ENCODE data around the gene TMEM8B.

TMEM8B gene

GRCh38 chr9:35789541-35789940 is 39.5 kb upstream of the TMEM8B start:
- TF ChIP-seq REST (IDR thresholded peaks at IDR 0.05; ENCODE audit: insufficient replicate concordance, low read depth) (no peak), POLR2AphosphoS5 (IDR thresholded peaks at IDR 0.05; ENCODE audit: low read depth) (no peak), SPI1 (IDR thresholded peaks at IDR 0.05; ENCODE audit: borderline replicate concordance, low read depth) (no peak), GABPA (IDR thresholded peaks at IDR 0.05; ENCODE audit: low read depth) (no peak)
- TF ChIP-seq, protein P1, sequence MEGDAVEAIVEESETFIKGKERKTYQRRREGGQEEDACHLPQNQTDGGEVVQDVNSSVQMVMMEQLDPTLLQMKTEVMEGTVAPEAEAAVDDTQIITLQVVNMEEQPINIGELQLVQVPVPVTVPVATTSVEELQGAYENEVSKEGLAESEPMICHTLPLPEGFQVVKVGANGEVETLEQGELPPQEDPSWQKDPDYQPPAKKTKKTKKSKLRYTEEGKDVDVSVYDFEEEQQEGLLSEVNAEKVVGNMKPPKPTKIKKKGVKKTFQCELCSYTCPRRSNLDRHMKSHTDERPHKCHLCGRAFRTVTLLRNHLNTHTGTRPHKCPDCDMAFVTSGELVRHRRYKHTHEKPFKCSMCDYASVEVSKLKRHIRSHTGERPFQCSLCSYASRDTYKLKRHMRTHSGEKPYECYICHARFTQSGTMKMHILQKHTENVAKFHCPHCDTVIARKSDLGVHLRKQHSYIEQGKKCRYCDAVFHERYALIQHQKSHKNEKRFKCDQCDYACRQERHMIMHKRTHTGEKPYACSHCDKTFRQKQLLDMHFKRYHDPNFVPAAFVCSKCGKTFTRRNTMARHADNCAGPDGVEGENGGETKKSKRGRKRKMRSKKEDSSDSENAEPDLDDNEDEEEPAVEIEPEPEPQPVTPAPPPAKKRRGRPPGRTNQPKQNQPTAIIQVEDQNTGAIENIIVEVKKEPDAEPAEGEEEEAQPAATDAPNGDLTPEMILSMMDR (IDR thresholded peaks at IDR 0.05; ENCODE audit: insufficient read depth, low read length), result no peak
- H3K27ac ChIP-seq (replicated peaks), result no peak overlapping the region
- no peak overlapping the region for H3K4me3 ChIP-seq (replicated peaks; ENCODE audit: insufficient read depth, low read length)
- no peaks in the 10 kb centered on the region for H3K27me3 ChIP-seq (ENCODE audit: insufficient read depth, poor library complexity, severe bottlenecking)
- no peak for DNase-seq (ENCODE audit: low read depth in 1 of 2, low spot score in 1 of 2)

- TF ChIP-seq, protein P1 (IDR thresholded peaks at IDR 0.05; ENCODE audit: insufficient read depth, low read length), result no peak
- TF ChIP-seq SPI1 (IDR thresholded peaks at IDR 0.05; ENCODE audit: borderline replicate concordance, low read depth), result no peak
- no peak for TF ChIP-seq REST (IDR thresholded peaks at IDR 0.05; ENCODE audit: insufficient replicate concordance, low read depth)
- no peak for TF ChIP-seq GABPA (IDR thresholded peaks at IDR 0.05; ENCODE audit: low read depth)
- no peak for TF ChIP-seq POLR2AphosphoS5 (IDR thresholded peaks at IDR 0.05; ENCODE audit: low read depth)
- DNase-seq (ENCODE audit: low read depth in 1 of 2, low spot score in 1 of 2), result no peak
- Histone ChIP-seq H3K27ac (replicated peaks) (no peak overlapping the region), H3K4me3 (replicated peaks; ENCODE audit: insufficient read depth, low read length) (no peak overlapping the region), H3K27me3 (ENCODE audit: insufficient read depth, poor library complexity, severe bottlenecking) (no peaks in the 10 kb centered on the region)
Measured at GRCh38 chr9:35790025-35790384, 39.0 kb upstream of the TMEM8B start.

GRCh38 chr9:35790385-35791296 is 38.4 kb upstream of the TMEM8B start:
- peak; percentile 43 to 63 for DNase-seq (ENCODE audit: low read depth in 1 of 2, low spot score in 1 of 2)
- Histone ChIP-seq H3K27me3 (ENCODE audit: insufficient read depth, poor library complexity, severe bottlenecking) (no peaks in the 10 kb centered on the region), H3K27ac (replicated peaks) (no peak overlapping the region), H3K4me3 (replicated peaks; ENCODE audit: insufficient read depth, low read length) (no peak overlapping the region)
- TF ChIP-seq GABPA (IDR thresholded peaks at IDR 0.05; ENCODE audit: low read depth), result no peak
- TF ChIP-seq, protein P1 (IDR thresholded peaks at IDR 0.05; ENCODE audit: insufficient read depth, low read length), result peak; percentile 89
